A549 (cell line): ENCODE measurements around the gene RRAS2. TPM values are rescaled to one million over a fixed set of nuclear protein-coding genes. Genes with fewer than 3 reads are reported as not detected.
A peak's percentile ranks its signal among the peaks of the same experiment; 100 is the strongest.

ENCODE experiments used
- ATAC-seq, 2 experiments: fragments of 200-7000 bp in 1 of 2; fragments of >200 bp in 1 of 2; cut with Nextera tagmentation in 1 of 2; cut with Tn5 transposase in 1 of 2; 3 replicates each; pipeline versions ENCODE4 v1.8.0 to v1.9.1; 2018 to 2020; ENCODE audit warnings: mild to moderate bottlenecking in 1 of 2, moderate library complexity in 1 of 2
- CTCF ChIA-PET: fragments of 300-600 bp; sonication (Branson Sonifier 250); formaldehyde crosslinking; extraction: SDS; loops from one replicate; lab custom pipeline; 2021; ENCODE audit warnings: antibody characterized with exemption, inconsistent platforms; lab: Yijun Ruan, JAX
- POLR2A ChIA-PET: fragments of 350-600 bp; formaldehyde crosslinking; extraction: SDS; loops from one replicate; lab custom pipeline; 2021; ENCODE audit warnings: antibody characterized with exemption, inconsistent platforms; lab: Yijun Ruan, JAX
- DNase-seq, 2 experiments: peaks; one replicate each; pipeline versions ENCODE4 v3.0.0 to v3.0.0-alpha.2; 2011 to 2016; ENCODE audit warnings: low read depth in 1 of 2, low spot score in 1 of 2
- FAIRE-seq: peaks from 2 replicates; lab custom pipeline; 2011; peaks lifted over from hg19 to GRCh38; lab: Jason Lieb, UNC
- H3K27ac ChIP-seq, 2 experiments: fragments of >200 bp; sonication (Bioruptor Twin); formaldehyde crosslinking; 3 replicates each; pipeline ENCODE4 v1.5.1; 2016 to 2017
- H3K4me1 ChIP-seq: fragments of >200 bp; sonication (Bioruptor Twin); formaldehyde crosslinking; 3 replicates; pipeline ENCODE4 v1.6.1; 2016
- H3K4me2 ChIP-seq: fragments of >200 bp; sonication (Bioruptor Twin); formaldehyde crosslinking; 3 replicates; pipeline ENCODE4 v1.6.1; 2016
- H3K4me3 ChIP-seq: fragments of >200 bp; sonication (Bioruptor Twin); formaldehyde crosslinking; 3 replicates; pipeline ENCODE4 v1.5.1; 2016
- H3K9me3 ChIP-seq: fragments of >200 bp; sonication (Bioruptor Twin); formaldehyde crosslinking; 3 replicates; pipeline ENCODE4 v1.6.1; 2016
- CEBPB ChIP-seq, 2 experiments: fragments of >200 bp in 1 of 2; sonication (Bioruptor Twin) in 1 of 2; formaldehyde crosslinking in 1 of 2; IDR thresholded peaks; 2 replicates each; pipeline ENCODE4 v1.6.1; 2012 to 2016
- CHD4 ChIP-seq: fragments of 200-600 bp; sonication (generic); IDR thresholded peaks from 2 replicates; pipeline ENCODE4 v1.6.1; 2016; ENCODE audit warnings: antibody characterized with exemption, mild to moderate bottlenecking, borderline replicate concordance
- CTCF ChIP-seq: fragments of >200 bp; sonication (Bioruptor Twin); formaldehyde crosslinking; IDR thresholded peaks from 3 replicates; pipeline ENCODE4 v1.5.1; 2016
- EP300 ChIP-seq, 2 experiments: fragments of >200 bp; sonication (Bioruptor Twin); formaldehyde crosslinking; IDR thresholded peaks; 2 replicates in 1 of 2; 3 replicates in 1 of 2; pipeline ENCODE4 v1.6.1; 2016 to 2017
- ESRRA ChIP-seq: fragments of 150-350 bp; IDR thresholded peaks from 2 replicates; pipeline ENCODE4 v1.6.1; 2014; ENCODE audit warnings: mild to moderate bottlenecking, low read length, borderline replicate concordance
- FOXS1 ChIP-seq: fragments of 250-450 bp; sonication (Bioruptor Pico); IDR thresholded peaks from 2 replicates; pipeline ENCODE4 v1.5.0; 2020; ENCODE audit warnings: mild to moderate bottlenecking, moderate library complexity
- HOXB5 ChIP-seq: fragments of 250-450 bp; sonication (Bioruptor Pico); IDR thresholded peaks from 2 replicates; pipeline ENCODE4 v1.5.0; 2020; ENCODE audit warnings: mild to moderate bottlenecking, moderate library complexity
- MAFK ChIP-seq: fragments of 450-650 bp; IDR thresholded peaks from 2 replicates; pipeline ENCODE4 v1.6.1; 2014; ENCODE audit not compliant: partially characterized antibody
- MAZ ChIP-seq: fragments of 150-350 bp; IDR thresholded peaks from 2 replicates; pipeline ENCODE4 v1.6.1; 2014; ENCODE audit warnings: antibody characterized with exemption, low read depth, low read length, borderline replicate concordance
- MYC ChIP-seq: IDR thresholded peaks from 2 replicates; pipeline ENCODE4 v1.6.1; 2012; ENCODE audit warnings: mild to moderate bottlenecking, inconsistent platforms, low read length, improper control_type of control experiment, borderline replicate concordance
- PBX3 ChIP-seq: IDR thresholded peaks from 2 replicates; pipeline ENCODE4 v1.6.1; 2012
- POLR2AphosphoS2 ChIP-seq: conservative IDR thresholded peaks from 2 replicates; pipeline ENCODE4 v1.6.1; 2012; ENCODE audit warnings: low read length, improper control_type of control experiment, inconsistent platforms
- RAD21 ChIP-seq, 2 experiments: fragments of >200 bp in 1 of 2; sonication (Bioruptor Twin) in 1 of 2; formaldehyde crosslinking in 1 of 2; IDR thresholded peaks in 1 of 2; conservative IDR thresholded peaks in 1 of 2; 2 replicates in 1 of 2; 3 replicates in 1 of 2; pipeline ENCODE4 v1.6.1; 2012 to 2018; ENCODE audit warnings: inconsistent platforms in 1 of 2
- RCOR1 ChIP-seq: fragments of 150-350 bp; IDR thresholded peaks from 2 replicates; pipeline ENCODE4 v1.6.1; 2014; ENCODE audit warnings: antibody characterized with exemption, low read length, low read depth
- RNF2 ChIP-seq: fragments of 200-600 bp; sonication (generic); IDR thresholded peaks from 2 replicates; pipeline ENCODE4 v1.6.1; 2016; ENCODE audit warnings: low read depth, mild to moderate bottlenecking, antibody characterized with exemption, moderate library complexity, borderline replicate concordance
- SMC3 ChIP-seq: fragments of >200 bp; sonication (Bioruptor Twin); formaldehyde crosslinking; IDR thresholded peaks from 3 replicates; pipeline ENCODE4 v1.6.1; 2018; ENCODE audit warnings: inconsistent platforms
- TP53 ChIP-seq: fragments of 250-450 bp; sonication (Bioruptor Pico); IDR thresholded peaks from 2 replicates; pipeline ENCODE4 v1.5.0; 2021; ENCODE audit warnings: mild to moderate bottlenecking, moderate library complexity
- ZC3H11A ChIP-seq: fragments of 450-650 bp; IDR thresholded peaks from 2 replicates; pipeline ENCODE4 v1.6.1; 2014; ENCODE audit warnings: antibody characterized with exemption, mild to moderate bottlenecking
- ZSCAN20 ChIP-seq: fragments of 250-450 bp; sonication (Bioruptor Pico); IDR thresholded peaks from 2 replicates; pipeline ENCODE4 v1.8.0; 2022; ENCODE audit warnings: mild to moderate bottlenecking, moderate library complexity
- WGBS: methylation state at CpG from one replicate; pipeline ENCODE4 v1.1.6; 2017; ENCODE audit errors: missing lambda C conversion rate; 5-methylcytosine and 5-hydroxymethylcytosine counted together
- polyA plus RNA-seq, 4 experiments: library from polyadenylated mRNA; depleted of rRNA in 3 of 4; stranded (reverse); fragments of >200 nt; fragmentation: RNase III in 1 of 4; extraction: RNeasy Plus Mini Kit Qiagen cat#74134 plus additional on column Dnase treatment in 1 of 4; gene quantifications; 2 replicates in 3 of 4; 3 replicates in 1 of 4; pipeline ENCODE4 v1.2.3, GENCODE V29; 2011 to 2017

The RRAS2 gene
- polyA plus RNA-seq, 2 of the 4 experiments (the other 2 are of a cell fraction) = 37.9 to 48.2 TPM

GRCh38 chr11:14249121-14249963 is 109.6 kb downstream of the RRAS2 start:
- CTCF ChIA-PET = interaction anchor here (0.6 to 6.1 kb wide), 29 partner anchors 9 to 888 kb away, joined by 3 to 63 read pairs (median 5); no protein-coding TSS in a partner anchor
- 13% methylated on average over 10 of the region's 10 CpGs for WGBS
- no peaks in the 10 kb centered on the region for H3K4me1 ChIP-seq
- TF ChIP-seq RNF2 (no peak), CTCF (peak; percentile 96), SMC3 (peak; percentile 91), RAD21 (conservative IDR thresholded peaks at IDR 0.05 in 1 of 2, IDR thresholded peaks at IDR 0.05 in 1 of 2) (peak; percentile 95 to 98)
- TF ChIP-seq, all 56 proteins: peak for 3
- no peak overlapping the region for H3K4me3 ChIP-seq
- POLR2A ChIA-PET = interaction anchor here (0.6 to 0.7 kb wide), 2 partner anchors 59 to 292 kb away, joined by 3 read pairs; no protein-coding TSS in a partner anchor
- peak; percentile 33 to 57 for DNase-seq
- peak overlapping the region; percentile 35; the same call in 1 of the 3 replicates for H3K4me2 ChIP-seq
- peak; percentile 39 for FAIRE-seq
- H3K9me3 ChIP-seq = no peaks in the 10 kb centered on the region
- H3K27ac ChIP-seq = no peak overlapping the region
- peak; percentile 63 to 83 for ATAC-seq

- no peak overlapping the region for H3K27ac ChIP-seq
- WGBS = 70% methylated on average over 5 of the region's 5 CpGs
- H3K9me3 ChIP-seq = no peaks in the 10 kb centered on the region
- no peak overlapping the region for H3K4me3 ChIP-seq
- H3K4me1 ChIP-seq = no peaks in the 10 kb centered on the region
- no peak for DNase-seq
- ChIA-PET POLR2A (no interaction called here), CTCF (interaction anchor here (0.8 to 2.6 kb wide), 10 partner anchors 9 to 761 kb away, joined by 3 to 16 read pairs (median 4); no protein-coding TSS in a partner anchor)
- H3K4me2 ChIP-seq = no peak overlapping the region; the same call in 2 of the 3 replicates
- ATAC-seq = peak in 1 of 2 experiments; percentile 23; a peak in 3 of 6 replicates
- no peak for FAIRE-seq
- TF ChIP-seq RCOR1 = no peak
- no peak for TF ChIP-seq RAD21 (conservative IDR thresholded peaks at IDR 0.05 in 1 of 2, IDR thresholded peaks at IDR 0.05 in 1 of 2)
- TF ChIP-seq POLR2AphosphoS2 = no peak
- TF ChIP-seq MAZ = no peak
- TF ChIP-seq FOXS1 = no peak
- TF ChIP-seq TP53 (CRISPR knock-in tag) = no peak
- no peak for TF ChIP-seq CHD4
- no peak for TF ChIP-seq PBX3
- no peak for TF ChIP-seq ZSCAN20
Observed at GRCh38 chr11:14248580-14248981, 110.4 kb downstream of the RRAS2 start.

GRCh38 chr11:14245444-14245843 is 113.5 kb downstream of the RRAS2 start:
- no peaks in the 10 kb centered on the region for H3K9me3 ChIP-seq
- H3K4me1 ChIP-seq = no peaks in the 10 kb centered on the region
- CTCF ChIA-PET = interaction anchor here (0.9 to 1.4 kb wide), 3 partner anchors 8 to 473 kb away, joined by 3 to 4 read pairs (median 3); no protein-coding TSS in a partner anchor
- DNase-seq = no peak
- H3K4me3 ChIP-seq = no peak overlapping the region
- no peak for FAIRE-seq
- POLR2A ChIA-PET = no interaction called here
- H3K4me2 ChIP-seq = no peak overlapping the region
- H3K27ac ChIP-seq = no peak overlapping the region
- TF ChIP-seq EP300 (IDR thresholded peaks at IDR 0.05) (no peak), POLR2AphosphoS2 (no peak), ESRRA (no peak), HOXB5 (CRISPR knock-in tag) (no peak), MYC (no peak), MAFK (no peak), ZC3H11A (no peak), CEBPB (IDR thresholded peaks at IDR 0.05) (no peak)
- 0% methylated on average over 1 of the region's 2 CpGs for WGBS
- no peak for ATAC-seq
